IMR-90 (cell line): Measurements from ENCODE around the gene IMP3. TPM values are rescaled to one million over a fixed set of nuclear protein-coding genes. Genes with fewer than 3 reads are reported as not detected.

Experiments
- CTCF ChIP-seq: conservative IDR thresholded peaks from 2 replicates; pipeline ENCODE4 v1.5.1; 2012; ENCODE audit warnings: mild to moderate bottlenecking, low read depth, low read length, improper control_type of control experiment
- MXI1 ChIP-seq: IDR thresholded peaks from 2 replicates; pipeline ENCODE4 v1.6.1; 2012; ENCODE audit warnings: low read depth, mild to moderate bottlenecking, low read length, moderate library complexity, borderline replicate concordance
- polyA plus RNA-seq, 3 experiments: library from polyadenylated mRNA; depleted of rRNA; stranded (reverse); fragments of >200 nt; gene quantifications; 2 replicates each; pipeline ENCODE4 v1.2.3, GENCODE V29; 2012; ENCODE audit warnings: low replicate concordance in 1 of 3
- total RNA-seq: library from RNA; depleted of rRNA; stranded (reverse); fragments of >200 nt; gene quantifications from 2 replicates; pipeline ENCODE4 v1.2.3, GENCODE V29; 2012

The IMP3 gene
- total and polyA plus RNA-seq, 2 of the 4 experiments (the other 2 are of a cell fraction) = 42.1 to 59.3 TPM

- no peak for TF ChIP-seq CTCF
- TF ChIP-seq MXI1 = peak; percentile 22; the same call in 1 of the 2 replicates
Measured at GRCh38 chr15:75648156-75649000, 8.4 kb upstream of the IMP3 start (continued).
